Activated CD4-positive, CD25-positive, alpha-beta regulatory T cell treated with anti-CD3 and anti-CD28 coated beads, Interleukin-2, amount 50 U/mL, for 16 hours (primary cell): ENCODE data around the gene RALB.

Source experiments
- DNase-seq: peaks from one replicate; pipeline ENCODE4 v3.0.0-alpha.2; 2020; ENCODE audit warnings: low read depth, low spot score

Gene RALB, protein sequence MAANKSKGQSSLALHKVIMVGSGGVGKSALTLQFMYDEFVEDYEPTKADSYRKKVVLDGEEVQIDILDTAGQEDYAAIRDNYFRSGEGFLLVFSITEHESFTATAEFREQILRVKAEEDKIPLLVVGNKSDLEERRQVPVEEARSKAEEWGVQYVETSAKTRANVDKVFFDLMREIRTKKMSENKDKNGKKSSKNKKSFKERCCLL

DNA sequence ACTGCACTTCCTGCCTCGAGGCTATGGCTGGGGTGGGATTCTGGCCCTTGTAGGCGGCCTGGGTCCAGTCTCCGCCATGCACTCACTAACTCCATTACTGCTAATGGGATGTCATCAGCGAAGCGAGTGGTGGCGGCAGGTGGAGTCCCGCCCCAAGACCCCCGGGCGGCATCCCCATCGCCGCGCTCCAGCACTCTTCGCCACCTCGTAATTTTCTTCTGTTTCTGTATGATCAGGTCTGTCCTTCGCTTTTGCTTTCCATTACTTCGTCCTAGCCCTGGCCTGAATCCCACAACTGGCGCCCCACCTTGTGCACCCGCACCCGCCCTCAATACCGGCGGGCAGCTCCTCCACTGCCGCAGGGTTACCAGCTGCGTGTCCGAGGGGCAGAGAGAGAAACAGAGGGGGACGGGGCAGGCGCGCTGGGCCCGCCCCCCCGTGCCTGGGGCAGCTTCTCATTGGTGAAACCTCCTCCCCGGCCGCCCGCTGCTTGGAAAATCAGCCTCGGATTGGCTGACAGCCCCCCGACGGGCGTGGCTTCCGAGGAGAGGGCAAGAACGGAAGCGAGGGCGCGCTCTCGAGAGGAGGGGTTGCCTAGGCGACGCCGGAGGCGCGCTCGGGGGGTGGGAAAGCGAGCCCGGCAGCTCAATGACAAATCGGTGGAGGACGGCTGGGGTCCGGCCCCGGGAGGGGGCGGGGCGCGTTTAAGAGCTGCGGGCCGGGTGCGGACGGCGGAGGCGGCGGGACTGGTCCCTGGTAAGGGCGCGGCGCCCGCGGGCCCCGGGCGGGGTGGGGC is at the start of gene RALB:
Gene RALB (plus strand): TSS at position 628 of the 796 bp plus-strand sequence. CDS start 25,813 bp downstream, outside the sequence.
- peak; percentile 97 for DNase-seq

- DNase-seq, result no peak
Observed at GRCh38 chr2:120203251-120204021, 49.2 kb upstream of the RALB start.

DNA sequence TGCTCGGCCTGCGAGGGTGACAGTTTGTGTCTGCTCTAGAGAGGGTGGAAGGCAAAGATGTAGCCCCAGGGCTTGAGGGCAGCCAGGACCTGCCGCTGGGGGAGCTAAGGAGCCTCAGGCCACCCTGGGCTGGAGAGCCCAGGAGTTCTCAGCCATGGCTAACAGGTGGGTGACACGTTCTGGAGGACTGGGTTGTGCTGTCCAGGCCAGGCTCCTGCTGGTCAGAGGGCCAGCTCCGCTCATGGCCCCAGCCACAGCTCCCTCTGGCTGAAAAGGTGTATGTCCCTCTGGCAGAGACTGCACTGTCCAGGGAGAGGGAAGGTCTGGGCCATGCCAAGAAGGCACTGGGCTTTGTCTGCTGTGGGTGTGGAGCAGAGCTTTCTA is 48.6 kb upstream of the RALB start:
- no peak for DNase-seq

- DNase-seq, result no peak
Observed at GRCh38 chr2:120204417-120204816, 48.2 kb upstream of the RALB start.

GRCh38 chr2:120204945-120205670 is 47.5 kb upstream of the RALB start:
- no peak for DNase-seq

GRCh38 chr2:120206022-120206581 is 46.5 kb upstream of the RALB start:
- DNase-seq, result no peak

- no peak for DNase-seq
Observed at GRCh38 chr2:120208381-120209353, 44.0 kb upstream of the RALB start.

DNA sequence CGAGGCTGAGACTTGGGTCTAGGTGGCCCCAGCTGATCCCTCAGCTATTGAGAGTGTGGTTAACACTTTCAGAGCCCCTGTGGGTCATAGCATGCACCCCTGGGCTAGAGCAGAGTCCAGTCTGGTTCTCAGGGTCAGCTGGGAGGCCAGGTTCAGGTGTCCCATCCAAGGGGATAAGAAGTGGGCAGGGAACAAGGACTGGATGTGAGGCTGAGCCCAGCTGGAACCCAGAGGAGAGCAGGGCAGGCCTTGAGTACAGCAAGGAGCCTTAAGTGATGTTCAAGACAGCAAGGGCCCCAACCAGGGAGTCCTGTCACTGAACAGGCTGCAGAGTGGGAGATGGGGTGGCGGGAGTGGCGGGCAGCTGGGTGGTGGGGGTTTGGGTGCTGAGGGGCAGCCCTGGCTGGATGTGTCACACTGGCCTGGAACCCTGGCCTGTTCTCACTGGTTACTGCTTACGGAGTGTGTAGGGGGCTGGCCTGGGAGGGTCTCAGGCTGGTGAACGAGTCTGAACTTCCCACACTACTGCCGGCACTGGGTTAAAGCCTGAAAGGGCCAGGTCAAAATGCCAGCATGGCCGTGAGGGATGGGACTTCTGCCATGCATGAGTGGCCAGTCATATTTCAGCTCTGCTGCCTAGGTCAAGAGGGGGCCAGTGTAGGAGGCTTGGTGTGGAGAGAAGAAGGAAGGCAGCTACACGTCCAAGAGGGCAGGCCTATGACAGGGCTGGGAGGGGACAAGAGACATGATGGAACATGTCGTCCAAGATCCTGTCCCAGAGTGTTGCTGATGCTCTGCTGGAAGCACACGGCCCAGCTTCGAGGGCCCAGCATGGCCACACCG is 43.0 kb upstream of the RALB start:
- no peak for DNase-seq

DNA sequence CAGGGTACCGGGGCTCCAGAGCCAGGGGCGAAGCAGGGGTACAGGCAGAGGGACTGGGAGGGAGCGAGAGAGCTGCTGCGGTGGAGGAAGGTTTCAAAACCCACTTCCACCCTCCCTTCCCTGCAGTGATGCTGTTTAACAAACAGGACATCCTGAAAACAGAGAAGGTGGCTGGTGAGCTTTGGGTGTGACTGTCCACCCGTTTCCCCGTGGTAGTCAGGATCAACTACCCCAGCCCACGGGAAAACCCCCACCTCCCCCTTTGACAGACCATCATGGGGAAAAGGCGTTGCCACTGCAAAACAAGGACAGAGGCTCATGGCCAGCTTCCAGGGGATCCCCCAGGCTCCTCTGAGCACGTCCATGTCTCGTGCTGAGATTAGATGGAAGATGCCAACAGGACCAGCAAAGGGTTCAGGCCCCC is 42.4 kb upstream of the RALB start:
- DNase-seq, result no peak

DNA sequence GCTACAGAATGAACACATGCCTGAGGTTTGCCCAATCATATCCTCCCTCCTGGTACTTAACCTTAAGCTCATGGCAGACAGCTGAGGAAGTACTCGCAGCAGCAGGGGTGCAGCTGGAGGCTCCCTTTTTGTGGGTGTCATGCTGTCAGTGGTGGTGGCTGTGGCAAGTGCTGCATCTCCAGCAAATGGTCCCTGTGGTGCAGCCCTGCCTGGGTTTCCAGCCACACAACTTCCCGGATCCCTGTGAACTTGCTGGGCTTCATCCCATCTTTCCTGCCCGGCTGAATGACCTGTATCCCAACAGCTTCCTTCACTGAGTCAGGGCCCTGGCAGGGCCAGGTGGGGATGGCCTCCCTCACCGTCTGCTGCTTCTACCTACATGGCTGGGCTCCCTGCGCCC is 34.5 kb upstream of the RALB start:
- no peak for DNase-seq

- no peak for DNase-seq
Observed at GRCh38 chr2:120219291-120219690, 33.4 kb upstream of the RALB start.

GRCh38 chr2:120219766-120220165 is 32.9 kb upstream of the RALB start:
- no peak for DNase-seq

DNA sequence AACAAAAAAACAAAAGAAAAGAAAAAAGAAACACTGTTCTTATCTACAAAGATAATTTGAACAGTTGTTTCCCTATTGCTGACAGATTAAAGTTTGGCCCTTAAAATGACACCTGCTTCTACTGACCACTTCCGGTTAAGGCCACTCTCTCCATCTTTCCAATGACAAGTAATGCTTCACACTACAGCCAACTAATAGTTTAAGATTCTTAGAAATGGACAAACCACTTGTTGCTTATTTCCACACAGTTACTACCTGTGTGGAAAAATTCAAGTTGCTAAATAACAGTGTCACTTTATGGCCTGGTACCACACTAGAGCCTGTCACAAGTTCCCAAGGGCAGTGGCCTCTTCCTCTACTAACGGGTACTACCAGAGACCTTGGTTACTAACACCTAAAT is 31.9 kb upstream of the RALB start:
- DNase-seq, result no peak

GRCh38 chr2:120221616-120222015 is 31.0 kb upstream of the RALB start:
- DNase-seq, result no peak

DNA sequence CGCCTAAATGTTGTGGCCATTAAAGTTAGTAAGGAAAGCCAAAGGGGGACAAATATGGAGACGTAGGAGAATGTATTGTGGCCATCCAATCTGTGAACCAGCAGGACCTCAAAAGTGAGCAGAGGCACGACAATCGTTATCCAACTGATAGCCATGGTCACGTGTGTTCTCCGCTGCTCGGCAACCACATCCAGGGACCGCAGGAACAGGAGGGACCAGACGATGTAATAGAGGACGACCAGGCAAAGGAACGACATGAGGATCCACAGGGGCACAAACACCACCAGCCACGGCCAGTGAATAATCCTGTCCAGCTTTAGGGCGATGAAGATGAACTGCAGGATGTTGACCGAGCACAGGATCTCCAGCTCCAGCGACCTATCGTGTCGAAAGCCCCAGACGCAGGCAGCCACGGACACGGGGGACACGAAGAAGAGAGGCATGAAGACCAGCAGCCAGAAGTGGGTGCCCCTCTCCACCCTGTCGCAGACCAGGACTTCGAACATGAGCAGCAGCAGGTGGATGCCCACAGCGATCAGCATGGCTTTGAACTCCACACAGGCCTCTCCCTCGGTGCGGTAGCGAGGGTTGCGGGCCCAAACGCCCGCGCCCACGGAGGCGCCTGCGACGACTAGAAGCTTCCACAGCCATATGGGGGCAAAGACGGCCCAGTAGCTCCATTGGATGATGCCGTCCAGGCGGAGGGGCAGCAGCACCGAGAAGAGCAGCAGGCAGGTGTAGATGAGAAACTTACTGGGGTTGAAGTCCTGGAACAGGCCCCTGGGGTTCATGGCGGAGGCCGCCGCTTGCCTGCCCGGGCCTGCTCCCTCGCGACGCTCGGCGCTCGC is 30.2 kb upstream of the RALB start:
- DNase-seq, result no peak

DNA sequence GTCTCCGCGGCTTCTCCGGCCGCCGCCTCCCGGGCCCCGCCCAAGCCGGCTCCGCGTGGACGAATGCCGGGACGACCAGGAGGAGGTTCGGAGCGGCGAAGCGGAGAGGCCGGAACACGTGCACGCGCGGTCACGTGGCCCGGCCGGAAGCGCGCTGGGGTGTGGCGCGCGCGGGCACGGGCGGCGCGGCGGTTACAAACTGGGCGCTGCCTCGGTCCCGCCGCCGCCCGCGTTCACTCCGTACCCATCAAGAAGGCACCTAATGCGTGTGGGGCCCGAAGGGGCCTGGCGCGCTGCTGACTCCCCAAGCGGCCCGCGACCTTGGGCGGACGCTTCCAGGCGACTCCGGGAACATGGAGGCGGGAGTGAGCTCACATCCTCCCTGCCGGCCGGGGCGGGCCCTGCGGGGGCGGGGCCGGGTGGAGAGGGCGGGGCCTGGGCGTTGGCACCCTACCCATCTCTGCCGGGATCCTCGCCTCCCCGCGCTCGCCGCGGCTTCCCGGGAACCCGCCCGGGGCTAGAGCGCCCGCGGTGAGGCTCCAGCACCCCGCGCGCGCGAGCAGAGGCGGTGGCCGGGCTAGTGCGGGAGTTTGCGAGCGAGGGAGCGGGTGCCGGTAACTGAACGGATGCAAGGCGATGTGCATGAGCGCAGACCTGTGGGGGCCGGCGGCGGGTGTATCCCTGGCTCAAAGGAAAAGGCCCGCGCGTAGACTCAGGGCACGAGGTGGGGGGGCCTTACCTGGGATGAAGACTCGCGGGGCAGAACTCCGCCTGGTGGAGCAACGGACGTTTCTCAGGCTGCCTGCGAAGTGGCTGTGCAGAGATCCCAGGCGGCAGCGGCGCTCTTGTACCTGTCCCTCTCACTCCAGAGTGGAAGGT is 29.4 kb upstream of the RALB start, which contains the start of gene TMEM185B:
Gene TMEM185B (minus strand): TSS at position 367 of the 879 bp plus-strand sequence. CDS start 424 bp downstream, outside the sequence.
- DNase-seq, result peak; percentile 77

- DNase-seq, result no peak
Observed at GRCh38 chr2:120224256-120224655, 28.4 kb upstream of the RALB start.
